ENCODE results near the gene GPR150.

Gene GPR150

DNA sequence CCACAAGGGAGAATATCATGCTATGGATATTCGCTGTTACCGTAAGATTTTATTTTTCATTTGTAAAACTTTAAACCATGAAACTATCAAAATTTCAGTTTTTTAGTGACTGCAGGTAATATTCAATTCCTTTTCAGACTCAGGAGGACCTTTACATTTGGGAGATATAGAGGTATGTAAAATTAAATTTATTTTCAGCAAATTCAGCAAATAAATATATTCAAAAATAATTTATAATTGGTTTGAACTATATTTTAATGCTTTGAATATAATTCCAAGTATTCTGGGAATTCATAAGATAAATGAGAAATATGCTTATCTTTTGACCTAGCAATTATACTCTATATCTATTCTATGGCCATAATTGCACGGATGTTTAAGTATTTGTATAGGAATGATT is 34.3 kb downstream of the GPR150 start:
- no peak for DNase-seq

DNA sequence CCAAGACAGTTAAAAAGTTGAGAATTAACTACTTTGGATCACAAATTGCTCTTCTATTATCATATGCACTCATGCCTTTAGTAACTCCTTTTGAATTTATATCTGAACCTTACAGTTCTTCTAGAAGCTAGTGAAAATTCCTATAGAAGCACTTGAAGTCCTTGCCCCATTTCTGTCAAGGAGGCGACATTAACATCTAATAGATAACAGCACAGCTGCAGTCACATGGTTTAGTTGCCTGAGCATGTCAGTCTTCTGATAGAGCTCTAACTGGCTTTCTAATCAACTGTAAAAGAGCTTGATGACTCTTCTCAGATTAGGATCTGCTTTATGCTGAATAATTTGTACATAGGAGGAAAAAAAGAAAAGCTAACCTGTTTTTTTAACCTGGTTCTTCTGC is 35.7 kb downstream of the GPR150 start:
- no peak for DNase-seq

GRCh38 chr5:95660060-95660459 is 40.2 kb downstream of the GPR150 start:
- no peak for DNase-seq

GRCh38 chr5:95662946-95663345 is 43.1 kb downstream of the GPR150 start:
- no peak for DNase-seq

GRCh38 chr5:95664204-95664786 is 44.4 kb downstream of the GPR150 start:
- DNase-seq, result peak; percentile 54

DNA sequence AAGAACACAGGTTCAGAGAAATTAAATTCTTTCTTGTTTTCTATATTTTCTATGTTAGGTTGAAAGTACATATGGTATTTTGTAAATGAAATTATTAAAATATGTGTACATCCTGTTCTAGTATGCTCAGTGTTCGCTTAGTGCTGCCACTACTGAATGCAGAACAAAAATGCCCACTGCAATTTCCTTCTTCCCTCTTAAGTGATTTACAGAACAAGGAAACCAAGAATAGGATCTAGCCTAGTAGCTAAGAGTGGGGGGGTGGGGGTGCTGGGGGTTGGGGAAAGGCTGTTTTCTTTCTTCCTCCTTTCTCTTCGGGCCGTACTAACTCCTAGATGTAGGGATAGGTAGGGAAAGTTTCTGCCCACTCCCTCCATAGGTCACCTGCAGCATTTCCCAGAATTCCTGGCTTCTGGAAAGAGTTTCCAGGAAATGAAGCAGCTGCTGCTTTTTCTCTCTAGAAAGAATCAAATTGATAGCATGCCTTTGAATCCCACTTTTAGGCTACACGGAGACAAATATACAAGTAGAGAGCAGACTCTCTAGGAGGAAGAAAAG is 47.3 kb downstream of the GPR150 start:
- no peak for DNase-seq

DNA sequence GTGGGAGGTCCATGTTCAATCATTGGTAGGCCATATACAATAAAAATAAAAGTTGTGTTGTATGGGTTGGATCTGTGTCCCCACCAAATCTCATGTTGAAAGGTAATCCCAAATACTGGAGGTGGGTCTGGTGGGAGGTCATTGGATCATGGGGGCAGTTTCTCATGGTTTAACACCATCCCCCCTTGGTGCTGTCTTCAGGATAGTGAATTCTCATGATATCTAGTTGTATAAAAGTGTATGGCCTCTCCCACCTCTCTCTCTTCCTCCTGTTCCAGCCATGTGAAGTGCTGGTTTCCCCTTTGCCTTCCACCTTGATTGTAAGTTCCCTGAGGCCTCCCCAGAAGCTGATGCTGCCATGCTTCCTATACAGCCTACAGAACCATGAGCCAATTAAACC is 47.8 kb downstream of the GPR150 start:
- DNase-seq, result no peak

GRCh38 chr5:95668216-95668615 is 48.3 kb downstream of the GPR150 start:
- no peak for DNase-seq

GRCh38 chr5:95668728-95669127 is 48.8 kb downstream of the GPR150 start:
- no peak for DNase-seq

GRCh38 chr5:95669540-95669939 is 49.7 kb downstream of the GPR150 start:
- DNase-seq, result no peak

GRCh38 chr5:95669985-95670384 is 50.1 kb downstream of the GPR150 start:
- no peak for DNase-seq

GRCh38 chr5:95670568-95670967 is 50.7 kb downstream of the GPR150 start:
- DNase-seq, result no peak

Measured in CD4-positive, alpha-beta T cell treated with Interleukin-6 for 4 hours (primary cell).